GM23338 (cell line): ENCODE data around the gene SOX13.

Experiments
- CTCF ChIP-seq, 2 experiments: fragments of 200-600 bp in 1 of 2; sonication (generic) in 1 of 2; conservative IDR thresholded peaks; 2 replicates each; pipeline versions ENCODE4 v1.5.1 to v1.6.1; 2016 to 2017; ENCODE audit warnings: antibody characterized with exemption in 2 of 2, low read depth in 2 of 2, mild to moderate bottlenecking in 2 of 2, moderate library complexity in 1 of 2
- EZH2 ChIP-seq: fragments of 200-600 bp; sonication (generic); IDR thresholded peaks from one replicate; pipeline ENCODE4 v1.8.0; 2017; ENCODE audit warnings: antibody characterized with exemption, mild to moderate bottlenecking, low read depth; ENCODE audit not compliant: unreplicated experiment
- POLR2AphosphoS5 ChIP-seq: IDR thresholded peaks from 2 replicates; pipeline ENCODE4 v1.6.1; 2016; ENCODE audit warnings: antibody characterized with exemption, low read depth
- REST ChIP-seq: IDR thresholded peaks from one replicate; pipeline ENCODE4 v1.6.1; 2018; ENCODE audit warnings: antibody characterized with exemption; ENCODE audit not compliant: unreplicated experiment
- STAT1 ChIP-seq: IDR thresholded peaks from one replicate; pipeline ENCODE4 v1.6.1; 2016; ENCODE audit warnings: antibody characterized with exemption; ENCODE audit not compliant: unreplicated experiment
- TF ChIP-seq, protein P1 (sequence below): IDR thresholded peaks from 2 replicates; pipeline ENCODE4 v1.6.1; 2016; ENCODE audit warnings: antibody characterized with exemption

- TF ChIP-seq CTCF (conservative IDR thresholded peaks at IDR 0.05; ENCODE audit: low read depth in 2 of 2) (no peak), REST (no peak), EZH2 (no peak), STAT1 (no peak), POLR2AphosphoS5 (no peak)
- TF ChIP-seq, protein P1, sequence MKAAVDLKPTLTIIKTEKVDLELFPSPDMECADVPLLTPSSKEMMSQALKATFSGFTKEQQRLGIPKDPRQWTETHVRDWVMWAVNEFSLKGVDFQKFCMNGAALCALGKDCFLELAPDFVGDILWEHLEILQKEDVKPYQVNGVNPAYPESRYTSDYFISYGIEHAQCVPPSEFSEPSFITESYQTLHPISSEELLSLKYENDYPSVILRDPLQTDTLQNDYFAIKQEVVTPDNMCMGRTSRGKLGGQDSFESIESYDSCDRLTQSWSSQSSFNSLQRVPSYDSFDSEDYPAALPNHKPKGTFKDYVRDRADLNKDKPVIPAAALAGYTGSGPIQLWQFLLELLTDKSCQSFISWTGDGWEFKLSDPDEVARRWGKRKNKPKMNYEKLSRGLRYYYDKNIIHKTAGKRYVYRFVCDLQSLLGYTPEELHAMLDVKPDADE, result no peak
These were observed 103.1 kb downstream of the SOX13 start for GRCh38 chr1:204176049-204176448.
